ENCODE data around the gene GDPD2.

GDPD2 gene

DNA sequence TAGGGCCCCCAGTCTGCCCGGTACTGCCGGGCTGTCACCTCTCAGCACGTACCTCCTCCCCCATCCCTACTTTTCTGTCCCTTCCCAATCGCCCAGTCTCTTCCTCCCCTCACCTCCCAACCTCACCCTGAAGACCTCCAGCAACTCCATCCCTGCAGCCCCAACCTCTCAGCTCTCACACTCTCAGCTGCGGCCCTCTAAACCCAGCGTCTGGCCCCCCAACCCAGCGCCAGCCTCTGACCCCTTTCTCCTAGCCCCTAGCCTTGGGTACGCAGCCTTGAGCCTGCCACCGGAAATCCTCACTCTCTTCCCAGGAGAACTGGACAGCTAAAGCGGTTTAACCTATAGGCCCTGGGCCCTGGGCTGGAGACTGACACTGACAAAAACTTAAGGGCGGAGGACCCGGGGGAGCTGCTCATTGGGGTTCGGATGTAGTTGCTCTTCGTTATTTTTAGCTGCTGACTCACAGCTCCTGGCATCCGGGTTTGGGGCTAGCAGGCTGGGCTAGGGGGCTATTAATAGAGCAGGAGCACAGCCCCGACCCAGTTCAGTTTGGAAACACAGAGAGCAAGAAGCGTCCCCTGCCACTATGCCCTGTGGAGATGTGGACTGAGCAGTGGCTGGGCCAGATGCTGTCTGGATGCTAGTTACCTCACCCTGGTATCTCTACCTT, 11.9 kb downstream of the GDPD2 start:
- H3K9me3 ChIP-seq (ENCODE audit: insufficient read depth, low read length, severe bottlenecking), result no peaks in the 10 kb centered on the region
- H3K4me1 ChIP-seq (ENCODE audit: insufficient read depth, low read length), result peaks cover 5% of the 10 kb centered on the region; the same call in 1 of the 2 replicates
- no peak overlapping the region for H2AFZ ChIP-seq (ENCODE audit: low read depth, low read length)
- peaks cover 7% of the 10 kb centered on the region for H3K27me3 ChIP-seq (ENCODE audit: insufficient read depth, low read length, poor library complexity)
- DNase-seq (no peak), ATAC-seq (ENCODE audit: insufficient read depth, low read depth) (no peak)
- TF ChIP-seq CTCF (IDR thresholded peaks at IDR 0.05; ENCODE audit: borderline replicate concordance, extremely low read depth, low read length, poor library complexity, severe bottlenecking) (no peak), EZH2 (IDR thresholded peaks at IDR 0.05; ENCODE audit: borderline replicate concordance, low read depth, low read length, severe bottlenecking) (no peak)
- H3K4me3 ChIP-seq (ENCODE audit: low read depth in 1 of 2, low read length in 2 of 2), result no peak overlapping the region
- no peaks in the 10 kb centered on the region for H3K79me2 ChIP-seq (ENCODE audit: insufficient read depth, low read length)
- H3K36me3 ChIP-seq (ENCODE audit: insufficient read depth, low read length), result no peaks in the 10 kb centered on the region
- H3K9ac ChIP-seq (ENCODE audit: low read depth, low read length), result no peak overlapping the region
- no peaks in the 10 kb centered on the region for H4K20me1 ChIP-seq (ENCODE audit: insufficient read depth, low read length)
- H3K27ac ChIP-seq (ENCODE audit: low read length), result no peak overlapping the region
- H3K4me2 ChIP-seq (ENCODE audit: insufficient read depth, low read length), result no peak overlapping the region

DNA sequence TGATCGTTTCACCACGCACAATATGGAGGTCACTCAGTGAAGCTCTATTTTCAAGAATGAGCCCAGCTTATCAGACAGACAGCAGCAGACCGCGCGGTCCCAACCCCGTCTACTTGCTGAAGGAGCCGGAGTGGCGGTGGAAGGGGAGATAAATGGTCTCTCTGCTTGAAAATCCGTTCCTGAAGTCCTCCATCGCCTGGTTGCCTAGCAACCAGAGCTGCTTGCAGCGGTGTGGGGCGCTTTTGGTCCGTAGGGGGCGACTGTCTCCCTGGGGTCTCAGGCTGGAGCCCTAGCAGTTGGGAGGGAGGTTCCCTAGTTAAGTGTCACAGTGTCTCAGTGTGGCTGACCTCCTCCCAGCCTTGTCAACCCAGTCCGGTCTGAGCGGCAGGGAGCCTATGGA, 13.2 kb downstream of the GDPD2 start:
- no peak for TF ChIP-seq CTCF (IDR thresholded peaks at IDR 0.05; ENCODE audit: borderline replicate concordance, extremely low read depth, low read length, poor library complexity, severe bottlenecking)
- DNase-seq, result no peak

DNA sequence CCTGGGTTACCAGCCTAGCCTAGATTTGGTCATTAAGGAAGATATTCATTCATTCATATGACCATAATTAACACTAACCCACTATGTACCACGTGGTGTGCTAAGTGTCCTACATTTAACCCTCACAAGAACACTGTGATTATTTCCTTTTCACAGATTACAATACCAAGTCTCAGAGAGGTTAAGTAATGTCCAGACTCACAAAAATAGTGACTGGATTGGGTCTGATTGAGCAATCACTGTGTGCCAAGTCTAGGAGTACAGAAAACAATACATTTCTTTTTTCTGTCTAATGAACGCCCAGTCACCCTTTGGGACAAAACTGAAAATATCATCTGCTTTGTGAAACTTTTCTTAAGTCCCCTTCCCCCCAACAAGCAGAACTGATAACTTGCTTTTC, 13.9 kb downstream of the GDPD2 start:
- no peak for TF ChIP-seq EZH2 (IDR thresholded peaks at IDR 0.05; ENCODE audit: borderline replicate concordance, low read depth, low read length, severe bottlenecking)
- TF ChIP-seq CTCF (IDR thresholded peaks at IDR 0.05; ENCODE audit: borderline replicate concordance, extremely low read depth, low read length, poor library complexity, severe bottlenecking), result no peak
- Histone ChIP-seq H3K4me2 (ENCODE audit: insufficient read depth, low read length) (no peak overlapping the region), H3K4me1 (ENCODE audit: insufficient read depth, low read length) (peaks cover 5% of the 10 kb centered on the region; the same call in 1 of the 2 replicates), H3K79me2 (ENCODE audit: insufficient read depth, low read length) (no peaks in the 10 kb centered on the region), H3K27ac (ENCODE audit: low read length) (no peak overlapping the region), H3K27me3 (ENCODE audit: insufficient read depth, low read length, poor library complexity) (peaks cover 7% of the 10 kb centered on the region), H2AFZ (ENCODE audit: low read depth, low read length) (no peak overlapping the region), H3K36me3 (ENCODE audit: insufficient read depth, low read length) (no peaks in the 10 kb centered on the region), H3K9ac (ENCODE audit: low read depth, low read length) (no peak overlapping the region), H3K9me3 (ENCODE audit: insufficient read depth, low read length, severe bottlenecking) (no peaks in the 10 kb centered on the region), H4K20me1 (ENCODE audit: insufficient read depth, low read length) (no peaks in the 10 kb centered on the region), H3K4me3 (ENCODE audit: low read depth in 1 of 2, low read length in 2 of 2) (no peak overlapping the region)
- ATAC-seq (ENCODE audit: insufficient read depth, low read depth) (no peak), DNase-seq (no peak)

More for the DNA sequence above, 13.2 kb downstream of the GDPD2 start:
- no peak for ATAC-seq (ENCODE audit: insufficient read depth, low read depth)
- Histone ChIP-seq H3K9me3 (ENCODE audit: insufficient read depth, low read length, severe bottlenecking) (no peaks in the 10 kb centered on the region), H3K4me3 (ENCODE audit: low read depth in 1 of 2, low read length in 2 of 2) (no peak overlapping the region), H3K27ac (ENCODE audit: low read length) (no peak overlapping the region), H2AFZ (ENCODE audit: low read depth, low read length) (no peak overlapping the region), H3K27me3 (ENCODE audit: insufficient read depth, low read length, poor library complexity) (peaks cover 7% of the 10 kb centered on the region), H3K79me2 (ENCODE audit: insufficient read depth, low read length) (no peaks in the 10 kb centered on the region), H3K4me2 (ENCODE audit: insufficient read depth, low read length) (no peak overlapping the region), H3K36me3 (ENCODE audit: insufficient read depth, low read length) (no peaks in the 10 kb centered on the region), H3K9ac (ENCODE audit: low read depth, low read length) (no peak overlapping the region), H3K4me1 (ENCODE audit: insufficient read depth, low read length) (peaks cover 5% of the 10 kb centered on the region; the same call in 1 of the 2 replicates), H4K20me1 (ENCODE audit: insufficient read depth, low read length) (no peaks in the 10 kb centered on the region)

Measured in DND-41 (cell line).